GM12872 (cell line): ENCODE results near the gene SSBP1.

Source experiments
- TF ChIP-seq, protein P1 (sequence below): IDR thresholded peaks from 3 replicates; pipeline ENCODE4 v1.5.1; 2011; ENCODE audit warnings: low read depth, mild to moderate bottlenecking, low read length, moderate library complexity; ENCODE audit not compliant: insufficient read depth

SSBP1 gene

DNA sequence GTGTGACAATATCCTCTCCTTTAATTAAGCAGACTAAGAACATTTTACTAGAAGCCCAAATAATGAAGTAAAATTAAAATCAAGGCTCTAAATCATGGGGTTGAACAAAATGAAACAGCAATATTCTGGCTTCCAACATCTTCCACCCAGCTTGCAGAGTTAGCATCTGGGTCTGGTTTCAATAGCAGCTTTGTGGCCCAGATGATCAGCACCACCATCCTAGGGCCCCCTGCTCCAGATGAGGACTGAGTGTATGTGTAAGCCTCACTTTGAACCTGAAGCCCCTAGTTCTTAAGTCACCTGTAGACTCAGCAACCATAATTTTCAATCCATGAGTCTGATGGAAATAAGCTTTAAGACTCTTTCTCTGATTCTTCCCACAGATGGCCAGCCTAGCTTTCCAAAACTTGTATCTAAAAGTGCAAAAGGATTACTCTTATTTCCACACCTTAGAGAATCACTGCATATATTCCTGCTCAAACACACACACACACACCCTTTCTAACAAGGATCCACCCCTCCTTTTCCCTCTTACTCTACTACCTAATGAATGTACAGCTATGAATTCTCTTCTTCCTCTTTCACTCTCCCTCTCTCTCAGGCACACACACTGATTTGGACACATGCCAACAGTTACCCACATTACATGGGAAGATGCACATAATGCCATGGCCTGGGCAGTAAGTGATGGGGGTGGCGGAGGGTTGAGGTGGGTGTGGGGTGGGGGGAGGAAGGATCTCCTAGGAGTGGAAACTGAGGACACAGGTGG is 39.7 kb upstream of the SSBP1 start:
- TF ChIP-seq, protein P1, sequence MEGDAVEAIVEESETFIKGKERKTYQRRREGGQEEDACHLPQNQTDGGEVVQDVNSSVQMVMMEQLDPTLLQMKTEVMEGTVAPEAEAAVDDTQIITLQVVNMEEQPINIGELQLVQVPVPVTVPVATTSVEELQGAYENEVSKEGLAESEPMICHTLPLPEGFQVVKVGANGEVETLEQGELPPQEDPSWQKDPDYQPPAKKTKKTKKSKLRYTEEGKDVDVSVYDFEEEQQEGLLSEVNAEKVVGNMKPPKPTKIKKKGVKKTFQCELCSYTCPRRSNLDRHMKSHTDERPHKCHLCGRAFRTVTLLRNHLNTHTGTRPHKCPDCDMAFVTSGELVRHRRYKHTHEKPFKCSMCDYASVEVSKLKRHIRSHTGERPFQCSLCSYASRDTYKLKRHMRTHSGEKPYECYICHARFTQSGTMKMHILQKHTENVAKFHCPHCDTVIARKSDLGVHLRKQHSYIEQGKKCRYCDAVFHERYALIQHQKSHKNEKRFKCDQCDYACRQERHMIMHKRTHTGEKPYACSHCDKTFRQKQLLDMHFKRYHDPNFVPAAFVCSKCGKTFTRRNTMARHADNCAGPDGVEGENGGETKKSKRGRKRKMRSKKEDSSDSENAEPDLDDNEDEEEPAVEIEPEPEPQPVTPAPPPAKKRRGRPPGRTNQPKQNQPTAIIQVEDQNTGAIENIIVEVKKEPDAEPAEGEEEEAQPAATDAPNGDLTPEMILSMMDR, result no peak

DNA sequence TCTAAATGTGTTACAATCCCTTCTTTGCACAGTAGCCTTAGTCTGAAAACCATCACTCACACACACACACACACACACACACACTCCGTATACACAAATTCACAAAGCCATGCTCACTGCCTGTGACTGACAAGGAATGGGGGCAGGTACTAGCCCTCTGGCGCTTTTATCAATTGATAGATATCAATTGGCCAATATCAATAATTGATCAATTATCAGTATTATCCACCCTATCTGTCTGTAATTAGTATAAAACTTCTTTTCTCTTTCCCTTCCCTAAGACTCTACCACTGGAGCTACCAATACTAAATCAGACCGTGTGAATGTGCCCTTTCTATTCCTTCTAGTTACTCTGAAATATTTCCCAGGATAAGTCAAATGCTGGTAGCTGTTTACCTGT is 38.3 kb upstream of the SSBP1 start:
- TF ChIP-seq, protein P1, result no peak

DNA sequence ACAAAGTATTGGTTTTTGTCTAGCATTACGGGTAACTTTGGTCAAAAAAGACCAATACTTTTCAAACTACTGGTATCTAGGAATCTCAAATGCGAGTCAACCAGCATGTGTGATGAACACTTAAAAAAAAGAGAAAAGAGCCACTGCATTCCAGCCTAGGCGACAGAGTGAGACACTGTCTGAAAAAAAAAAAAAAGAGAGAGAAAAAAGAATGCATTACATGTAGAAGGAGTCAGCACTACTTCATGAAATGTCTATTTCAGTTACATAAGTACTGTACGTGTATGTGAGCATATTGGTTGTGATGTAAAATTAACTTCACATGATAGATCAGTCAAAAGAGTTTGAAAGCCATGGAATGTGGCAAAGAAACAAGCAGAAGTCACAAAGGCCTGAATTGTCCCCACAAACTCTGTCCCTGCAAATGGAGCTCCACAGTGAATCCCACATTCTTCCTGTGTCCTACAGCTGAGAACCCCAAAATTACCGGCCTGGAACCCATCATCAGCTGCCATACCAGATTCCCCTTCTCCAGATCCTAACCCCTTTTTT is 37.8 kb upstream of the SSBP1 start:
- TF ChIP-seq, protein P1, result no peak

- TF ChIP-seq, protein P1, result no peak
Observed at GRCh38 chr7:141700848-141701371, 37.2 kb upstream of the SSBP1 start.

- TF ChIP-seq, protein P1, result no peak
Observed at GRCh38 chr7:141701489-141702046, 36.6 kb upstream of the SSBP1 start.

GRCh38 chr7:141702047-141702567 is 36.1 kb upstream of the SSBP1 start, which contains the start of gene DENND11:
DENND11 (minus strand) TSS chr7:141702166; CDS start chr7:141702153, 13 bp downstream.
- TF ChIP-seq, protein P1, result no peak

- TF ChIP-seq, protein P1, result no peak
Observed at GRCh38 chr7:141702892-141703291, 35.3 kb upstream of the SSBP1 start.
